GM18502 (cell line): Measurements from ENCODE around the gene ASB1.

Source experiments
- ATAC-seq: cut with Tn5 transposase; IDR thresholded peaks from one replicate; pipeline ENCODE4 v1.9.1; 2021; ENCODE audit warnings: mild to moderate bottlenecking; ENCODE audit not compliant: unreplicated experiment, poor library complexity

The ASB1 gene

GRCh38 chr2:238462782-238463396 is 36.2 kb downstream of the ASB1 start:
- ATAC-seq = no peak

GRCh38 chr2:238464389-238464788 is 37.7 kb downstream of the ASB1 start:
- no peak for ATAC-seq

DNA sequence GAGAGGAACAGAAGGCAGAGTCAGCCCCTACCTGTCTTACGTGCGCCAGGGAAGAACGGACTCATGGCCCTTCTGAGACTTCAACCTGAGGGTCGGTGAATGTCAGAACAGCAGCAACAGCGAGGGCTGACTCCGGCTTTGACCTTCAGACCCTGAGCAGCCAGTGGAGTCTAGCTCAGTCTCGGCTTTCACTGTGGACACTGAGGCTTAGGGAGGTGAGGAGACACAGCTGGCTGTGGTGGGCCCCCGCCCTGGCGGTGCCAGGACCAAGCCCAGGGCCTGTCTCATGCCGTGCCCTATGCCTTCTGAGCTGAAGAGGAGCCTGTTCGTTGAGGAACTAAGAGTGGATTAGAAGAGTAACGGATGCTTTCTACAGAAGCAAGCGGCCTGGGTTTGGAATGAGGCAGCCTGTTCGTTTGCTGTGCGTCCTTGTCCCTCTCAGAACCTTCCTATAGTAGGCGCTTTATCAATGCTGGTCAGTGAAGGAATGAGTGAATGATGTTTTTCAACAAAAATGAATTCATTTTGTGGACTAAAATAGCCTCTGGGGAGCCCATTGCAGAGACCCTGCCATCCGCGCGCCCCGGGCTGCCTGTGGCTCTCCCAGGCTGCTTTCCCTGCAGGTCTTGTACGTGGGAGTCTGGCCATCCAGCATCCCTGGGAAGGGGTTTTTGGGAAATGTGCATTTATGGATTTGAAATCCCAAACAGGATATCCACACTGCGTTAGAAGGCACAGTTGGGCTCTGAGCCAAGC is 38.9 kb downstream of the ASB1 start:
- no peak for ATAC-seq

DNA sequence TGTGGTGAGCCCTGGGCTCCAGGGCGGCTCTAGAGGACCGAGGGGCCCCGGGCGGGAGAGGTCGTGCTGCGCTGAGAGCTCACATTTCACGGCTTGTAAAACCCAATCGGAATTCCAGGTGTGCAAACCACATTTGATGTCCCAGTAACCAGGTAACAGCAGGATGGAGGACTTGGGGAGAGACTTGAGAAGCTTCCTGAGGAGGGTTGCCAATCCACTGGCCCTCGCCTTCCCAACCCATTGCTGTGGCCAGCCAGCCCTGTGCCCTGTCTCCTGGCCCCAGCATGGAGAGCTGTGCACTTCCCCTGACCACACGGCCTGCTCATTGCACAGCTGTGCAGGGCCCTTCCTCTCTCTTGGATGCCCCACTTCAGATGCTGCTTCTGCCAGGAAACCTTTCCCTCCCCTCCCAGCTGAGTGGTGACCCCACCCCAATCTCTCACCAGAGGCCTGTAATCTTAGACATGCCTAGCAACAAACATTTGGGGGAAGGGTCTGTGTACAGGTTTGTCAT is 39.6 kb downstream of the ASB1 start:
- no peak for ATAC-seq

- ATAC-seq = no peak
Observed at GRCh38 chr2:238467062-238467461, 40.3 kb downstream of the ASB1 start.

DNA sequence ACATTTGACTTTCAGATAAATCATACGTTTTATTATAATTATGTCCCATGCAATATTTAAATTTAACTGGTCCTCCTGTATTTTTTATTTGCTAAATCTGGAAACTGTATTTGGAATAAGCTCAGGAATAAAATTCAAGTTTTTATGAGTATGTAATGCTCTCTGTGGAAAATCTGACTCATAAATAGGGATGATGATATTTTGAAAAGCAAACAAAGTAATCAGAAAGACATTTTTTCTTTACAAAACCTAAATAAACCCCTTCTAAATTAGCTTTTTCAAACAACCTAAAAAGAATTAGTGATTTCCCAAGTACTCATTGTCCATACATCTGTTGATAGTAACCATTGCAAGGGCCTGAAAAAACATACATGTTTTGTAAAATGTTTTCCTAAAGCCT is 41.1 kb downstream of the ASB1 start:
- ATAC-seq = no peak

DNA sequence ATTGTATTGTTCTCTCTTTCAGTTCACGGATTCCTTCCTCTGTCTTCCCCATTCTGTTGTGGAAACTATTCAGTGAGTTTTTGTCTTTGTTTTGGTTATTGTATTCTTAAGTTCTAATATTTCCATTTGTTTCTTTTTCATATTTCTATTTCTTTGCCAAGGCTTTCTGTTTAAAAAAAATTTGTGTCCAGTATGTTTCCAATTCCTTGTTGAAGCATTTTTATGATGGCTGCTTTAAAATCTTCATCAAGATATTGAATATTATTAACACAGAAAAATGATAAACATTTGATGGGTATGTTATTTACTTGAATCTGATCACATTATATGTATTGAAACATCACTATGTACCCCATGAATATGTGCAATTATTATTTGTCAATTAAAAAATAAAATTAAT is 42.4 kb downstream of the ASB1 start:
- no peak for ATAC-seq

DNA sequence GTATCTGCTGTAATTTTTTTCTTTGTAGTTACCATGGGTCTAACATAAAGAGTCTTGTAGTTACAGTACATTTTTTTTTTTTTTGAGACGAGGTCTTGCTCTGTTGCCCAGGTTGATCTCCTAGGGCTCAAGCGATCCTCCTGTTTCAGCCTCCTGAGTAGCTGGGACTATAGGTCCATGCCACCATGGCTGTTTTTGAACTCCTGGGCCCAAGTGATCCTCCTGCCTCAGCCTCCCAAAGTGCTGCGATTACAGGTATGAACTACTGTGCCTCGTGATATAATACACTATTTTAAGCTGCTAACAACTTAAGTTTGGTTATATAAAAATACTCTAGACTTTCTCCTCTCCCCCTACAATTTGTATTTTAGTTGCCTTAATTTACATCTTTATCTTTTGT is 46.3 kb downstream of the ASB1 start:
- no peak for ATAC-seq

DNA sequence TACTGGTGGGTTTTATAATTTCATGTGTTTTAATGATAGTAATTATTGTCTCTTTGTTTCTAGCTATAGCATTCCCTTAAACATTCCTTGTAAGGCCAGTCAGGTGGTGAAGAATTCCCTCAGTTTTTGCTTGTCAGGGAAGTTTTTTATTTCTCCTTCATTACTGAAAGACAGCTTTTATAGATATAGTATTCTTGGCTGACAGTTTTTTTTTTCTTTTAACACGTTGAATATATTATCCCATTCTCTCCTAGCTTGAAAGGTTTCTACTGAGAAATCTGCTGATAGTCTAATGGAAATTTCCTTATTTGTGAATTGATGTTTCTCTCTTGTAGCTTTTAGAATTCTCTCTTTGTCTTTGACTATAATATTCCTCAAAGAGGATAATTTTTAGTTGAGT is 46.8 kb downstream of the ASB1 start:
- no peak for ATAC-seq

DNA sequence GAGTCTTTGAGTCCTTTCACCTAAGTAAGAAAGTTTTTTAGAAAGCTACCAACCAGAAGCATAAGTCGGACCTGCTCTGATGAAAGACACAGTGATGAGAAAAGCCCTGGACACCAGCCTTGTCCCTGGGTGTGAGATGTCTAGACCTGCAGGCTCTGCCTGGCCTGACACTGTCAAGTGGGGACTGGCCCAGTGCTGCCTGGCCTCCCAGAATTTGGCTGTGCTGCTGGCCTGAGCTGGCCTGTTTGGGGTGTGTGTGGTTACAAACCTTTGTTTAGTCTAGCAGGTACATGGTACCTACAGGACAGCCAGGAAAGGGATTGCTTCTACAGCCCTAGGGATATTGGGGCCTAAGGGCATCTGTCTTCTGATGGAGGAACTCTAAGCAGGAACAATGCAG is 48.3 kb downstream of the ASB1 start:
- no peak for ATAC-seq

GRCh38 chr2:238475566-238475965 is 48.8 kb downstream of the ASB1 start:
- no peak for ATAC-seq

- no peak for ATAC-seq
Observed at GRCh38 chr2:238476258-238476657, 49.5 kb downstream of the ASB1 start.

DNA sequence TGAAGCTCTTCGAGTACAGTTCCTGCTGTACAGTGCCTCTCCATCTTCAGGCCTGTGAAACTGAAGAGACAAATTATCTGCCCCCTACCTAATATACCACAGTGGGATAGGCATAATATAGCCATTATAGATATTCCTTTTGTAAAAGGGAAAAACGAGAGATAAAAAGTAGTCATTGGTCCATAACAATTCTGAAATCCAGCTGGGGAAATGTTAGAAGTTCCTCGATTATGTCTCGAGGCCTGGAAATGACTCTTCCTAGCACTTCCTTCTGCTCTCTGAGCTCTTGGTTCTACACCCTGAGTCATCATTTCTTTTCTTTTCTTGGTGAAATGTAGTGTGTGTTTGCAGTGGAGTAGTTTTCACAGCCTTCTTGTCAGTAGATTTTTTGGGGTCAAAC is 51.5 kb downstream of the ASB1 start:
- no peak for ATAC-seq

DNA sequence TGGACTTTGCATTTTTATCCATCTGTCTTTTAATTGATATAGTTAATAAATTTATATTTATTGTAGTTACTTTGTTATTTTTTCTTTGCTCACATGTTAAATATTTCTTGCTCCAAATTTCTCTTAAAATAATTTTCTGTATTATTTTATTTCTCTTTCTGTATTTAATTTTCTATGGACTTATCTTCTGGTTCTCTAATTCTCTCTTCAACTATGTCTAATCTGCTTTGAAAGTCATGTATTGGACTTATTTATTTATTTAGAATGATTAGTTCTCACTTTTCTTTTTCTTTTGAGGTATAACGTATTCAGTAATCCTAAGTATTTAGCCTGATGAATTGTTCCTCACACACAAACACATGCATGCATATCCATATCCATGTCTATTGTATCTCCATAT is 53.1 kb downstream of the ASB1 start:
- no peak for ATAC-seq

DNA sequence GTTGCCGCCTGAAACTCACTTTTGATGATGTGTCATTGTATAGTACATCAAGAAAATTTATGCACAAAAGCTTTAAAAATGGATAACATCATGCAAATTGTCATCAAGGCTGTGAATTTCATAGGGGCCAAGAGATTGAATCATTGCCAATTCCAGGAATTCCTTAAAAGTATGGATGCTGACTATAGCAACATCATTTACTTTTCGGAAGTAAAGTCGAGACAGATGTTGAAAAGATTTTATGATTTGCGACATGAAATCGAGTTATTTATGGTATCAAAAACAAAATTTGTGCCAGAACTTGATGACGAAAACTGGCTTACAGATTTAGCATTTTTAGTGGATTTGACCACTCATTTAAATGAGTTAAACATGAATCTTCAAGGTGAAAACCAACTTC is 56.3 kb downstream of the ASB1 start:
- ATAC-seq = no peak

- no peak for ATAC-seq
Observed at GRCh38 chr2:238483656-238484055, 56.9 kb downstream of the ASB1 start.

GRCh38 chr2:238484522-238485452 is 58.1 kb downstream of the ASB1 start:
- no peak for ATAC-seq

- no peak for ATAC-seq
Observed at GRCh38 chr2:238486123-238486848, 59.6 kb downstream of the ASB1 start.

DNA sequence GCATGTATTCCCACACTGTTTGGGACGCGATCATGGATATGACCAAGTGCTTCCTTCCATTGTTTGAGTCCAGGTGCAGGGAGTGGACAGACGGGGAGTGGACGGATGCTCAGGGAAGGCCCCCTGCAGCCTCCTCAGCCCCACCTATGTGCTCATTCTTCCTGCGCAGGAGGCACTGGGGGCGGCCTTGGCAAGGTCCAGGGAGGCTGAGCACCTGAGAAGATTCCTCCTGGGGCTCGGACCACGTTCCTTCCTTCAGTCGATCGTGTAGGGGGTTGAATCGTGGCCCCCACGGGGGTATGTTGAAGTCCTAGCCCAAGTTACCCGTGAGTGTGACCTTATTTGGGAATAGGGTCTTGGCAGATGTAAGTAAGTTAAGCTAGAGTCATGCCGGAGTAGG is 60.4 kb downstream of the ASB1 start:
- no peak for ATAC-seq

GRCh38 chr2:238487652-238488346 is 61.1 kb downstream of the ASB1 start:
- no peak for ATAC-seq
